ENCODE measurements around the gene OR9A2.

The OR9A2 gene

GRCh38 chr7:143043391-143043790 lies 16.5 kb upstream of the OR9A2 start:
- no peak for TF ChIP-seq CTCF (conservative IDR thresholded peaks at IDR 0.05)
- H3K27ac ChIP-seq: no peak overlapping the region

- no peak overlapping the region for H3K27ac ChIP-seq
- no peak for TF ChIP-seq CTCF (conservative IDR thresholded peaks at IDR 0.05)
Observed at GRCh38 chr7:143042790-143043271, 15.9 kb upstream of the OR9A2 start.

GRCh38 chr7:143042159-143042789 lies 15.3 kb upstream of the OR9A2 start:
- TF ChIP-seq CTCF (conservative IDR thresholded peaks at IDR 0.05): no peak
- H3K27ac ChIP-seq: no peak overlapping the region

- H3K27ac ChIP-seq: no peak overlapping the region
- no peak for TF ChIP-seq CTCF (conservative IDR thresholded peaks at IDR 0.05)
Observed at GRCh38 chr7:143041346-143041745, 14.4 kb upstream of the OR9A2 start.

GRCh38 chr7:143040209-143040715 lies 13.3 kb upstream of the OR9A2 start:
- no peak overlapping the region for H3K27ac ChIP-seq
- no peak for TF ChIP-seq CTCF (conservative IDR thresholded peaks at IDR 0.05)

- TF ChIP-seq CTCF (conservative IDR thresholded peaks at IDR 0.05): no peak
- no peak overlapping the region for H3K27ac ChIP-seq
Observed at GRCh38 chr7:143038635-143039034, 11.7 kb upstream of the OR9A2 start.

- no peak for TF ChIP-seq CTCF (conservative IDR thresholded peaks at IDR 0.05)
- no peak overlapping the region for H3K27ac ChIP-seq
Observed at GRCh38 chr7:143027683-143028082, 751 bp upstream of the OR9A2 start.

Data from VCaP (cell line).